Body of pancreas (tissue), 4 donors: ENCODE data around the gene GABRG3. TPM values are rescaled to one million over a fixed set of nuclear protein-coding genes. Genes with fewer than 3 reads are reported as not detected.

Experiments
- ATAC-seq: fragments of 150-250 bp; one replicate; pipeline ENCODE4 v1.9.1; 2016
- DNase-seq, 4 donors: peaks; one replicate each; pipeline ENCODE4 v3.0.0-alpha.2; 2019
- H3K27ac ChIP-seq, 4 donors: fragments of 200-600 bp; sonication (generic); 1 replicate in 3 of 4; 2 replicates in 1 of 4; pipeline versions ENCODE4 v1.5.1 to v1.6.1; 2016 to 2019; ENCODE audit warnings: mild to moderate bottlenecking in 1 of 4, mixed read lengths in 1 of 4, moderate library complexity in 1 of 4
- H3K27me3 ChIP-seq, 2 donors: fragments of 200-600 bp; sonication (generic); one replicate each; pipeline ENCODE4 v1.6.0; 2016; ENCODE audit warnings: mild to moderate bottlenecking in 1 of 2
- H3K36me3 ChIP-seq, 2 donors: fragments of 200-600 bp; sonication (generic); replicated peaks in 1 of 2; 2 replicates each; pipeline ENCODE4 v1.5.1; 2016; ENCODE audit warnings: low read depth in 2 of 2; ENCODE audit not compliant: insufficient read depth in 1 of 2
- H3K4me1 ChIP-seq: fragments of 200-600 bp; sonication (generic); one replicate; pipeline ENCODE4 v1.6.0; 2016
- H3K4me3 ChIP-seq, 2 donors: fragments of 200-600 bp; sonication (generic); 1 replicate in 1 of 2; 2 replicates in 1 of 2; pipeline ENCODE4 v1.5.1; 2016 to 2019
- H3K9me3 ChIP-seq, 3 donors: fragments of 200-600 bp; sonication (generic); 1 replicate in 2 of 3; 2 replicates in 1 of 3; pipeline ENCODE4 v1.5.1; 2016
- CTCF ChIP-seq, 7 experiments: fragments of 450-650 bp in 4 of 7; fragments of 200-600 bp in 3 of 7; sonication (generic) in 3 of 7; IDR thresholded peaks; one replicate each; pipeline ENCODE4 v1.5.1; 2016 to 2019; ENCODE audit warnings: antibody characterized with exemption in 7 of 7
- POLR2A ChIP-seq, 3 donors: fragments of 450-650 bp; IDR thresholded peaks; one replicate each; pipeline ENCODE4 v1.6.1; 2016; ENCODE audit warnings: antibody characterized with exemption in 3 of 3, mild to moderate bottlenecking in 2 of 3
- WGBS, 2 donors: methylation state at CpG; one replicate each; pipeline ENCODE4 v1.1.5; 2017; 5-methylcytosine and 5-hydroxymethylcytosine counted together
- intact Hi-C: fragments of 100-400 bp; cut with DNase I; formaldehyde crosslinking; loops from one replicate; pipeline ENCODE4 v1.15.1; 2023
- total RNA-seq, 2 donors: library from RNA; depleted of rRNA; stranded (reverse); fragments of >200 nt; gene quantifications; one replicate each; pipeline ENCODE4 v1.1.0, GENCODE V29; 2016

Gene GABRG3
- total RNA-seq, 2 donors from 2014 or later: not detected

GRCh38 chr15:27111323-27111722 is 140.3 kb downstream of the GABRG3 start:
- no peak for DNase-seq
- H3K9me3 ChIP-seq: no peaks in the 10 kb centered on the region

GRCh38 chr15:27114473-27114872 is 143.5 kb downstream of the GABRG3 start:
- Histone ChIP-seq H3K27me3 (no peaks in the 10 kb centered on the region), H3K4me3 (no peak overlapping the region), H3K27ac (no peak overlapping the region), H3K4me1 (no peaks in the 10 kb centered on the region), H3K36me3 (no peaks in the 10 kb centered on the region), H3K9me3 (no peaks in the 10 kb centered on the region)
- ATAC-seq: no peak
- intact Hi-C loops: loop anchor here (10.0 kb wide), 1 partner anchor 60 kb away; no protein-coding TSS in a partner anchor
- no peak for TF ChIP-seq CTCF (IDR thresholded peaks at IDR 0.05)
- TF ChIP-seq POLR2A (IDR thresholded peaks at IDR 0.05): no peak
- DNase-seq: no peak
- 84 to 89% methylated on average over 1 of the region's 1 CpG for WGBS, 2 donors

More at GRCh38 chr15:27111323-27111722, 140.3 kb downstream of the GABRG3 start:
- H3K4me3 ChIP-seq: no peak overlapping the region
- 74 to 88% methylated on average over 4 of the region's 4 CpGs for WGBS, 2 donors
- TF ChIP-seq POLR2A (IDR thresholded peaks at IDR 0.05): no peak
- TF ChIP-seq CTCF (IDR thresholded peaks at IDR 0.05): no peak
- H3K36me3 ChIP-seq: no peaks in the 10 kb centered on the region
- intact Hi-C loops: loop anchor here (10.0 kb wide), 1 partner anchor 57 kb away; no protein-coding TSS in a partner anchor
- no peak for ATAC-seq
- no peaks in the 10 kb centered on the region for H3K27me3 ChIP-seq
- H3K4me1 ChIP-seq: no peaks in the 10 kb centered on the region
- H3K27ac ChIP-seq: no peak overlapping the region

- H3K36me3 ChIP-seq: no peaks in the 10 kb centered on the region
- H3K4me3 ChIP-seq: no peak overlapping the region
- WGBS, 2 donors: 37 to 40% methylated on average over 5 of the region's 5 CpGs
- H3K27me3 ChIP-seq: no peaks in the 10 kb centered on the region
- no peaks in the 10 kb centered on the region for H3K9me3 ChIP-seq
- ATAC-seq: no peak
- H3K4me1 ChIP-seq: no peaks in the 10 kb centered on the region
- TF ChIP-seq CTCF (IDR thresholded peaks at IDR 0.05): no peak
- TF ChIP-seq POLR2A (IDR thresholded peaks at IDR 0.05): no peak
- no peak for DNase-seq
- H3K27ac ChIP-seq: no peak overlapping the region
- intact Hi-C loops: loop anchor here (10.0 kb wide), 1 partner anchor 65 kb away; no protein-coding TSS in a partner anchor
These were observed 148.8 kb downstream of the GABRG3 start for GRCh38 chr15:27119695-27120266.

GRCh38 chr15:27121672-27122071 is 150.7 kb downstream of the GABRG3 start:
- Histone ChIP-seq H3K4me3 (no peak overlapping the region), H3K4me1 (no peaks in the 10 kb centered on the region), H3K27me3 (no peaks in the 10 kb centered on the region), H3K9me3 (no peaks in the 10 kb centered on the region), H3K27ac (no peak overlapping the region), H3K36me3 (no peaks in the 10 kb centered on the region)
- no peak for TF ChIP-seq CTCF (IDR thresholded peaks at IDR 0.05)
- no peak for TF ChIP-seq POLR2A (IDR thresholded peaks at IDR 0.05)
- no peak for ATAC-seq
- 76 to 78% methylated on average over 2 of the region's 2 CpGs for WGBS, 2 donors
- DNase-seq: no peak
- intact Hi-C loops: no loop called here

- no peaks in the 10 kb centered on the region for H3K27me3 ChIP-seq
- no peaks in the 10 kb centered on the region for H3K9me3 ChIP-seq
- intact Hi-C loops: no loop called here
- WGBS, 2 donors: 81 to 84% methylated on average over 6 of the region's 6 CpGs
- no peak overlapping the region for H3K4me3 ChIP-seq
- no peaks in the 10 kb centered on the region for H3K36me3 ChIP-seq
- ATAC-seq (no peak), DNase-seq (no peak)
- H3K4me1 ChIP-seq: no peaks in the 10 kb centered on the region
- H3K27ac ChIP-seq: no peak overlapping the region
- TF ChIP-seq CTCF (IDR thresholded peaks at IDR 0.05) (no peak), POLR2A (IDR thresholded peaks at IDR 0.05) (no peak)
These were observed 152.3 kb downstream of the GABRG3 start for GRCh38 chr15:27123291-27123690.
